ENCODE results near the gene CDYL2.

DNA sequence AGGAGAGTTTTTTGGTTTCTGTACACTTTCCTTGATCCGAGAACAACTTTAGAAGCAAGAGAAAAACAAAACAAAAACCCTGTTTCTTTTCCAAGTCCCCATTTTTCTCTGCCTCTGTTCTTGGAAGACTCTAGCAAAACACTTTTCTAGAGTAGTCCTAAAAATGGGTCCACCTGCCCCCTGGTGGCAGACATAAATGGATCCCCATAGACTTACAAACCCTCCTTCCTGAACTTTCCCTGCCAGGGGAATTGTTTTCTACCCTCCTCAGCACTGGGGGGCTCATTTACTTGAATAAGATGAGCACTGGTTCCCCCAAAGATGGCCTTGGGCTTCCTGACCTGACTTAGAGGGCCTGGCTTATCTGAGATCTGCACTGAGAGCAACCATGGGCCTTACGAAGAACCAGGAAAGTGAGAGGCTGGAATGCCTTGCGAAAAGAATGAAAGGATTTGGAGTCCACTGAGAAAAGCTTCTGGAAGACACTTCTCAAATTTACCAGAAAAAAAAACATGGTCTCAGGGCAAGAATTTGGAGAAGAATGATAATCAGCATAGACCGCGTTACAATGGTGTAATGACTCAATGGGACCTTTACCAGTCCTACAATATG is 48.0 kb upstream of the CDYL2 start:
- TF ChIP-seq, protein P1, sequence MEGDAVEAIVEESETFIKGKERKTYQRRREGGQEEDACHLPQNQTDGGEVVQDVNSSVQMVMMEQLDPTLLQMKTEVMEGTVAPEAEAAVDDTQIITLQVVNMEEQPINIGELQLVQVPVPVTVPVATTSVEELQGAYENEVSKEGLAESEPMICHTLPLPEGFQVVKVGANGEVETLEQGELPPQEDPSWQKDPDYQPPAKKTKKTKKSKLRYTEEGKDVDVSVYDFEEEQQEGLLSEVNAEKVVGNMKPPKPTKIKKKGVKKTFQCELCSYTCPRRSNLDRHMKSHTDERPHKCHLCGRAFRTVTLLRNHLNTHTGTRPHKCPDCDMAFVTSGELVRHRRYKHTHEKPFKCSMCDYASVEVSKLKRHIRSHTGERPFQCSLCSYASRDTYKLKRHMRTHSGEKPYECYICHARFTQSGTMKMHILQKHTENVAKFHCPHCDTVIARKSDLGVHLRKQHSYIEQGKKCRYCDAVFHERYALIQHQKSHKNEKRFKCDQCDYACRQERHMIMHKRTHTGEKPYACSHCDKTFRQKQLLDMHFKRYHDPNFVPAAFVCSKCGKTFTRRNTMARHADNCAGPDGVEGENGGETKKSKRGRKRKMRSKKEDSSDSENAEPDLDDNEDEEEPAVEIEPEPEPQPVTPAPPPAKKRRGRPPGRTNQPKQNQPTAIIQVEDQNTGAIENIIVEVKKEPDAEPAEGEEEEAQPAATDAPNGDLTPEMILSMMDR (IDR thresholded peaks at IDR 0.05), result peak in 1 of 7 experiments; percentile 29
- TF ChIP-seq POLR2AphosphoS5 (IDR thresholded peaks at IDR 0.05), result no peak

Data from stomach (tissue), 4 donors.